Umbilical cord (tissue), 2 donors: ENCODE measurements around the gene CD47. TPM values are rescaled to one million over a fixed set of nuclear protein-coding genes. Genes with fewer than 3 reads are reported as not detected.

Experiments
- DNase-seq: peaks from one replicate; pipeline ENCODE4 v3.0.0-alpha.2; 2015; ENCODE audit warnings: low spot score
- total RNA-seq: library from RNA; depleted of rRNA; stranded (reverse); fragments of >200 nt; gene quantifications from one replicate; pipeline ENCODE4 v1.2.3, GENCODE V29; 2014; ENCODE audit warnings: low replicate concordance; ENCODE audit not compliant: insufficient read depth

The CD47 gene
- total RNA-seq, 1 donor from 2014 or later: 50.6 TPM

- no peak for DNase-seq
Measured at GRCh38 chr3:108091498-108092250, 843 bp upstream of the CD47 start.

GRCh38 chr3:108090049-108090700, 656 bp downstream of the CD47 start:
- DNase-seq: peak; percentile 67

- DNase-seq: no peak
Measured at GRCh38 chr3:108089579-108089978, 1.3 kb downstream of the CD47 start.

- DNase-seq: no peak
Measured at GRCh38 chr3:108088697-108089096, 2.1 kb downstream of the CD47 start.

GRCh38 chr3:108088146-108088545, 2.7 kb downstream of the CD47 start:
- no peak for DNase-seq

GRCh38 chr3:108086653-108087052, 4.2 kb downstream of the CD47 start:
- DNase-seq: no peak

GRCh38 chr3:108085810-108086350, 5.0 kb downstream of the CD47 start:
- no peak for DNase-seq

- DNase-seq: no peak
Measured at GRCh38 chr3:108085370-108085769, 5.5 kb downstream of the CD47 start.

GRCh38 chr3:108079877-108080276, 11.0 kb downstream of the CD47 start:
- no peak for DNase-seq

GRCh38 chr3:108079043-108079442, 11.8 kb downstream of the CD47 start:
- DNase-seq: no peak

GRCh38 chr3:108076564-108076963, 14.3 kb downstream of the CD47 start:
- no peak for DNase-seq

- DNase-seq: peak; percentile 72
Measured at GRCh38 chr3:108073764-108074431, 16.9 kb downstream of the CD47 start.

GRCh38 chr3:108071368-108071767, 19.5 kb downstream of the CD47 start:
- no peak for DNase-seq

GRCh38 chr3:108070356-108070755, 20.5 kb downstream of the CD47 start:
- DNase-seq: no peak

- no peak for DNase-seq
Measured at GRCh38 chr3:108067768-108068167, 23.1 kb downstream of the CD47 start.

GRCh38 chr3:108065096-108065495, 25.7 kb downstream of the CD47 start:
- peak; percentile 28 for DNase-seq

GRCh38 chr3:108064293-108064887, 26.4 kb downstream of the CD47 start:
- DNase-seq: no peak

GRCh38 chr3:108062051-108062450, 28.8 kb downstream of the CD47 start:
- DNase-seq: peak; percentile 18

GRCh38 chr3:108060331-108060730, 30.5 kb downstream of the CD47 start:
- DNase-seq: no peak

- DNase-seq: no peak
Measured at GRCh38 chr3:108055931-108056330, 34.9 kb downstream of the CD47 start.

GRCh38 chr3:108054935-108055334, 35.9 kb downstream of the CD47 start:
- DNase-seq: no peak

GRCh38 chr3:108053483-108053882, 37.3 kb downstream of the CD47 start:
- DNase-seq: no peak
